8988T (cell line): ENCODE measurements around the gene BEND7.
"Not testable (repeated sequence)": the region's sequence is repeated elsewhere in the genome, so short reads cannot be mapped to it uniquely, and the experiment has no call there.

Experiments used
- DNase-seq: peaks from one replicate; pipeline ENCODE4 v3.0.0; 2011

BEND7 gene

GRCh38 chr10:13473986-13474385 is 54.8 kb downstream of the BEND7 start:
- no peak for DNase-seq

GRCh38 chr10:13472359-13472758 is 56.5 kb downstream of the BEND7 start:
- DNase-seq = no peak

DNA sequence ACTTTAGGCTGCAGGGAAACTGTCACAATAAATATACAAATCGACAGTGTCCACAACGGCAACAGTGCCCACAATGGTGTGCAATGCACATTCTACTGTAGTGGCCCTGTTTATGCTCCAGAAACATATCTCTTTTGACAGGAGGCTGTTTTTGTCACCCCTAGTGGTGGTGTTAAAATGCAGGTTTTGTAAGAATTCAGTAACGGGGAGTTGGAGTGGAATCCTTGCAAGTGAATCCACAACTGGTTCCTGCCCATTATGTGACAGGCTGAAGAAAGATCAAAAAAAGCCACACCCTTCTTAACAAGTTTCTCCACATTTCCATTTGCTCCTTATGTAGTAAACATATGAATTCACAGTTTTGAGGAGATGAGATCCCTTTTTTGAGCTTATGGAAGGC is 58.5 kb downstream of the BEND7 start:
- no peak for DNase-seq

GRCh38 chr10:13462551-13462950 is 66.3 kb downstream of the BEND7 start:
- no peak for DNase-seq

GRCh38 chr10:13458687-13459012 is 70.2 kb downstream of the BEND7 start:
- DNase-seq = no peak

- DNase-seq = no peak
Measured at GRCh38 chr10:13457958-13458686, 70.7 kb downstream of the BEND7 start.

GRCh38 chr10:13453896-13454295 is 74.9 kb downstream of the BEND7 start:
- DNase-seq = no peak

DNA sequence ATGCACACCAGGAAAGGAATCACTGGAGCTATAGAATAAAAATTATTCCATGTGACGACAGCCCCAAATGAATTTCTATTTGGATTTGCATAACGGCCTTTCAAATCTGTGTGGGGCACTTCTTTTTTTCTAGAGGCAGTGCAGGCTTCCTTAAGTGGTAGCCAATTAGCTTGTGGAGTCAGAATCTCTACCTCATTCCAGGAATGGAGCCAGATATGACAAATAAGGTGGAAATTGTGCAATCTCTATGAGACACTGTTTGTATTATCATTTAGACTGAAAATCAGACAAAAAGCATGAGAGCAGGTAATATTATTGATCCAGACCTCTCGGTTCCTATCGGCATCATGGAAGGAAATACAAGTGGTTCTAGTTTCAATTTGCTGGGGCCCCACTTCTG is 78.7 kb downstream of the BEND7 start:
- DNase-seq = no peak

DNA sequence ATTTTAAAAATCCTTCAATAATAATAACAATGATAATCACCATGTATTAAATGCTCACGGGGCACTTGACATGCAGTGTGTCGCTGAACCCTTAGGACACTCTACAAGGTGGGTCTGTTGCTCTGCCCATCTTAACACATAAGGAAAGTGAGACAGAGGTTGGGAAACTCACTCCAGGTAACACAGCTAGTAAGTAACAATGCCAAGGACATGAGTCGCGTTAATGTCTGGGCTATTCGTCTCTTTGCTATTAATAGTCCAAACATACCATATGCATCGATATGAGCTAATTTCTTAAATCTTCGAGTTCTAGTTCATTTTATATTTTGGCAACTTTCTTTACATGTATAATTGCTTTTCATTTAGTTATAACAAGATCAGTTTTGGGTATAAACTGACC is 79.5 kb downstream of the BEND7 start:
- no peak for DNase-seq

GRCh38 chr10:13448216-13448615 is 80.6 kb downstream of the BEND7 start:
- DNase-seq = no peak

DNA sequence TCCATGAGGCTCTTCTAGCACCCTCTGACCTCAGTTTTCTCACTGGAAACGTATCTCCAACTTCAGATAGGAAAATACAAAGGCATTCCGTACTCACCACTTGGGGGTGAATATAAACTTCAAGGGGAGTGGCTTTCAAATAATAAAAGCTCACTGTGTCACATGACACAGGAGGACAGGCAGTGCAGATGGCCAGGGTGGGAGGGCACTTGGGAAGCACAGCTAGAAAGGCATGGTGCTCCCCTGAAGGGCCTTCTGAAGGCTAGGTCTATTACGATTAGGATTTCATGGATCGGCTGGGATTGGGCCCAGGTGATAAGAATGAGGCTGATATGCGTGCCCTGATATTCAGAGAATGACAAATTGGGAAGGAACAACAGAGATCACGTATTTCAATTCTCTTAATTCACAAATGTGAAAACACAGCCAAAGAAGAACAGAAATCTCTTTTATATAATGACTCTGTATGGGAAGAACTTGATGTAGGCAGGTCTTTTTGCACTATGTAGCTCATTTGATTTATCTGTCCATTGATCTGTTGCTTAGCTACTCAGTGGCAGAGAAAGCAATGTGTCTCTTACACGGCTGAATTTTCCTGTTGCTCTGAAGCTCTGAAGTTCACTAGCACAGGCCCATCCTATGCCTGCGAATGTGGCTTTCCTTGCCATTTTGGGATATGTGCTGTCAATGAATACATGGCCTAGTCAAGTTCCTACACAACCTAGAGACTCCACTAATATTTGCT is 83.0 kb downstream of the BEND7 start:
- DNase-seq = no peak

DNA sequence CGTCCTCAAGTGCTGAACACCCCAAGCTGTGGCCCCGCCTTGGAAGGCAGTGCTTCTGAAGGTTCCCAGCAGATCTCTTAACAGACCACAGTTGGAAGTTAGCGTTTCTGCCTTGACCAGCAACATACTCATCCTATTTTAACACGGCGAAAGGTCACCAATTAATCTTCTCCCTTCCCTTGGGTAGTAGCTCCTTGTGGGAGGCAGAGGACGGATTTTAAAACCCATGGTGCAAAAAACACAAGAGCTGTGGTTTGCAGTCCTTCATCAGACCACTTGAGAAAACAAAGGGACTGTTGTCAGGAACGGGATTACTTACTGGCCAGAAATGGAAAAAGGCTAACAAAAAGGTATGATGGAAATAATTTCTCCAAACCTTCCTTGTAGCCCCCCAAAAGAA is 87.3 kb downstream of the BEND7 start:
- no peak for DNase-seq

DNA sequence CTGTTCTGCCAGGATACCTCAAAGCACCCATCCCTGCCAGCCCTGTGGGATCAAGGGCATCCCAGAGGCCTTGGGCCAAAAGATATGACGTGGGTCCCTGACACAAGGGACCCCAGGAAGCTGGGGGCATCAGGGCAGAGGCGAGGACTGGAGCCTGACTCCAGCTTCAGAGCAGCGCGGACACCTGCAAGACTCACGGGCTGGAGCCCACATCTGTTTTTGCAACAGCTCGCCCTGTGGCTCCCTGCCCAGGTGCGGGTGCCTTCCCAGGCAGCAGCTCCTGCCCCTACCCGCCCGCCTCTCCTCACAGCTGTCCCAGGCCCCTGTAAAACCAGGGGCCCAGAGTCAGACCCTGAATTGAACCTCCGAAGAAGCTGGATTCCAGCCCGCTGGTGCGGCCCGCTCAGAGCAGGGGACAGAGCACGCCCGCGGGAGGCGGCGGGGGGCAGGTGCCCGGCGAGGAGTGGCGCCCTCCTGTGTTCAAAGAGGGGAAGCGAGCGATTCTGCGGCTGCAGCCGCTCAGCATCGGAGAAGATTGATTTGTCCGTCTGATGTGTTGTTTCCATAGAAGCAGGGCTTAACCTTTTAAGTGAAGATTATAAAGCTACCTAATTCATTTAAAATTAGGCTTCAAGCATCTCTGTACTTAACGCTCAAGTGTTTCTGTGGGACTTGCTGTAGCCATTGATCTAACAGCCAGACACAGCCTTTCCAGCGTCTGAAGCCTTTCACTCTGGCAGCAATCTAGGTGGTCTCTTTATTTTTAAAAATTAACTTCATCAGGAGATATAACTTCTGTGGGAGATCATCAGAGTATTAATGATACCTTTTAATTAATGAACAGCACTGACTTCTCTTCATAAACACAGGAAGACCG is 88.4 kb downstream of the BEND7 start:
- DNase-seq = peak; percentile 73

DNA sequence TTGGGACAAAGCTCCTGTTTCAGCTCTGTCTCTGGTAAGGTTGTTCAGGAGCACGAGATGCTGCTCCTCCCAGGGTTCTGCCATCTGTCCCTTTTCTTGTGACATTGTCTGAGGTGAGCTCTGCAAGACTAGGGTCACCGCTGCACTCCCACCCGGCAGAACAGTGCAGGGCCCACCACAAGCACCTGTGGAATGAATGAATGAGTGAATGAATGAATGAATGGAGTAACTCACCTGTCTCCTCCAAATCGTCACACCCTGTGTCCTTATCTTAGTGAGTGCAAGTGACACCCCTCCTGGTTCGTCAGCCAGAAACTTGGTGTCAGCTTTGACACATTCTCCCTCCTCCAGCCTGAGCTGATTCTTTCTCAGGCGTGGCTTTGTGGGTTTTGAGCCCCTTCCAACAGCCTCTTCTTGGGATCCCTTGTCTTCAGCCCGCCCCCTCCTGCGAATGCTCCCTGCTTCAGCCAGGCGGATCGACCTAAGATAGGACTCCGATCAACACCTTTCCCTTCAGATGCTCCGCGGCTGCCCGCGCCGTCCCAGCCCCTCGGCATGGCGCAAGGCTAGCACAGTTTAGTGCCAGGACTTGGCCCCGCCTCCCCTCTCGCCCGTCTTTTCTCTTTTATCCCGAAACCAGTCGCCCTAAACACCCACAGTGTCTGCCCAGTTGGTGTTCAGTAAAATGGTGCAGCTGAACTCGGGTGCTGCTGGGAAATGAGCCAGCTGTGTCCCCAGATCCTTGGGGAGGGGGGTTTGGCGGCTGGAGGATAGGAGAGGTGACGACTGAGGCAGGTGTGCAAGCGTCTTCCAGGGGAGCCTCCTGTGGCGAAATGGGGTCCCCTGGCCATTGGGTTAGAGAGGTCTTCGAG is 89.3 kb downstream of the BEND7 start:
- no peak for DNase-seq

DNA sequence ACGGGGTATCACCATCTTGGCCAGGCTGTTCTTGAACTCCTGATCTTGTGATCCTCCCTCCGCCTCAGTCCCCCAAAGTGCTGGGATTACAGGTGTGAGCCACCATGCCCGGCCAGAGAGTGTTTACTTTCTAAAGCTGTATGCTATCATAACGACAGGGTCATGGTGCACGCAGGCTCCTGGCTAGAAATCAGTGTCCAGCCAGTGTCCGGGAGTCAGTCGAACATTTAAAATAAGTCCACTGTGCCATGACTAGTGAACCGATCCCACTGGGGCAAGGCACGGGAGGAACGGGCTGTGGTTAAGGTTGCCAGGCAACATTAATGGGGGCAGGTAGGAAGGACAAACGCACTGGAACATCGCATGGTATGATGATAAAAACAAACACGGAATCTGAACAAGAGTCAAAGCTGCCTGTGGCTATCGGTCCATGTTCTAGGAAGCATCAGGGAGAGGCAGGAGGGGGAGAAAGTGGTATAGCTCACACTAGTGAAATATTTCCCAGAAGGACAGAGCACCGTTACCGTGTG is 91.7 kb downstream of the BEND7 start:
- DNase-seq = no peak

DNA sequence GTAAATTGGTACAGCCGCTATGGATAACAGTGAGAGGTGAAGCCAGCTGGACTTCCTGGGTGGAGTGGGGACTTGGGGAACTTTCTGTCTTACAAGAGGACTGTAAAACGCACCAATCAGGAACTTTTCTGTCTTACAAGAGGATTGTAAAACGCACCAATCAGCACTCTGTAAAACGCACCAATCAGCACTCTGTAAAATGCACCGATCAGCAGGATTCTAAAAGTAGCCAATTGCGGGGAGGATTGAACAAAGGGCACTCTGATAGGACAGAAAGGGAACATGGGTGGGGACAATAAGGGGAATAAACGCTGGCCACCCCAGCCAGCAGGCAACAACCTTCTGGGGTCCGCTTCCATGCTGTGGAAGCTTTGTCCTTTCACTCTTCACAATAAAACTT is 100.9 kb downstream of the BEND7 start:
- DNase-seq = not testable (repeated sequence)

DNA sequence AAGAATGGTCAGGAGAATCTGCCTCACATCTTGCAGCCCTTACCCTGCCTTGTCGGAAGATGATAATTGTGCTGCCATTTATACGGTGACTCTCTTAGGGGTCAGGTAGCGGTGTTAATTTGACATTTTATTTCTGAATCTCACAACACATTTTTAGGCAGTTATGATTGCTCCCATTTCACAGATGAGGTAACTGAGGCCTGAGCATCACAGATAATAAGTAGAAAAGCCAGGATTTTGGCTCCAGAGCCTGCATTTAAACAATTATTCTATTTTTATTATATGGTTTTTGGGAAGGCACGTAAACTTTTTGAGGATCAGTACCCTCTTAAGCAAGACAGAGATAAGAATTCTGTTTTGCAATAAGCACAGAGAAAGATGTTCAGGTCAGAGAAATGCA is 103.4 kb downstream of the BEND7 start:
- no peak for DNase-seq

DNA sequence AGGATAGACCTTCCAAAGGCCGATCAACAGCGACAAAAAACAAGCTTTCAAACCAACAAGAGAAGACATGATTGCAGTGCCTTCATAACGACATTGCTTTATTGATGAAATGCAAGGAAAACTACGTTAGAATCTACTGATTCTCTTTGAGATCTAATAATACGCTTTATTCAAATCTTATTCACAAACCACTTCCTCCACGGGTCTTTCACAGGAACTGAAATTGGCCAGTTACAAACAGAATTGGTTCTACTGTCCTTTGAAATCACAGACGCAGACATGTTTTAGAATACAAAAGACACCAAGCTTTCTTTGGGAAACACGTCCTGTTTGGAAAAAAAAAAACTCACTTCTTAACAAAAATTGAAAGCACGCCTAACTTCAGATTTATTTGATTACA is 106.0 kb downstream of the BEND7 start:
- DNase-seq = no peak

- DNase-seq = no peak
Measured at GRCh38 chr10:13421382-13421917, 107.4 kb downstream of the BEND7 start.

- no peak for DNase-seq
Measured at GRCh38 chr10:13420532-13421307, 108.1 kb downstream of the BEND7 start.

DNA sequence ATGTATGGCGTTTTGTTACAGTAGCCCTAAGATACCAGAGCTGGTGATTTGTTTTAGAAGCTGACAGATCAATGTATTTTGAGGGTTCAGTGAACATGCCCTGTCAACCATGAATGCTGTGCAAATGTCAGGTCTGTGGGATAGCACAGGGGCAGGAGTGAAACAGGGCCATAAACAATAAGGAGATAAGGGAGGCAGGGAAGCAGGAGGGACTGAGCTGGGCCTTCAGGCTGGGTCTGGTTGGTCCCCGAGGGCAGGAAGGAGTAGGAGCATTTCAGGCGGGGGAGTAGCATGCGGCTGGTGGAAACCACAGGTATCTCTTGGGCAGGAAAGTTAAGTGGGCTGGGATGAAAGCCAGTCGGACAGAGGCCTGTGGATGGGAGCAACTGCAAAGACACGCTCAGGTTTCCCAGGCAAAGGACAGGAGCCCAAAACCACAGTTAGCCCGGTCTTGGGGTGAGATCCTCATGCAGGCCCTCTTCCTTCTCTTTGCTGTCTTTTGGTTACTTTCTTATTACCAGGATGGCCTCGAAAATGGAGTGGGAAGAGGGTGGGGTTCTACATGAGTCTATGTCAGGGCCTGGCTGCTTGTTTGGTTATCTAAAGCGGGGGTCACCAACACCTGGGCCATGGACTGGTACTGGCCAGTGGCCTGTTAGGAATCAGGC is 111.2 kb downstream of the BEND7 start:
- no peak for DNase-seq
